Stimulated activated CD4-positive, alpha-beta T cell treated with anti-CD3 and anti-CD28 coated beads, TNF-alpha, amount 100 ng/mL, for 48 hours (primary cell): Measurements from ENCODE around the gene TGFBR1.
"Not testable (repeated sequence)": the region's sequence is repeated elsewhere in the genome, so short reads cannot be mapped to it uniquely, and the experiment has no call there.

Experiments used
- DNase-seq, 3 donors: peaks; one replicate each; pipeline ENCODE4 v3.0.0-alpha.2; 2020; ENCODE audit warnings: low read depth in 3 of 3

Gene TGFBR1

DNA sequence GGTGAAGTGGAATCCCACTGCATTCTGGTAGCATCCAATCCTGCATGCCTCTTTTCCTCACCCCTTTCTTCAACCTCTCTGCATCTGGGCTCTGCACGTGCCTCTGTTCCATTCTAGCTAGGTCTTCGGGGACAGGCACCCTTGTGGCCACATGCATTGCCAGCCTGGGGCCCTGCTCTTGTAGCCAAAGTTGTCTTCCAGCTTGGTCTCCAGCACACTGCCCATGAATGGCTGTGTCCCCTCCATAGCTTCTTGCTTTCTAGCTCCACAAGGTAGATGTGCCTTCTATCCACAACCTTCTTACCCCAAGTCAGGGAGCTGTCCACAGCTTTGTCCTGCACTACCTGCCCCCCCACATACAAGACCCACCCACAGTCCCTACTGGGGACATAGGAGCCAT, 84.3 kb downstream of the TGFBR1 start:
- no peak for DNase-seq

DNA sequence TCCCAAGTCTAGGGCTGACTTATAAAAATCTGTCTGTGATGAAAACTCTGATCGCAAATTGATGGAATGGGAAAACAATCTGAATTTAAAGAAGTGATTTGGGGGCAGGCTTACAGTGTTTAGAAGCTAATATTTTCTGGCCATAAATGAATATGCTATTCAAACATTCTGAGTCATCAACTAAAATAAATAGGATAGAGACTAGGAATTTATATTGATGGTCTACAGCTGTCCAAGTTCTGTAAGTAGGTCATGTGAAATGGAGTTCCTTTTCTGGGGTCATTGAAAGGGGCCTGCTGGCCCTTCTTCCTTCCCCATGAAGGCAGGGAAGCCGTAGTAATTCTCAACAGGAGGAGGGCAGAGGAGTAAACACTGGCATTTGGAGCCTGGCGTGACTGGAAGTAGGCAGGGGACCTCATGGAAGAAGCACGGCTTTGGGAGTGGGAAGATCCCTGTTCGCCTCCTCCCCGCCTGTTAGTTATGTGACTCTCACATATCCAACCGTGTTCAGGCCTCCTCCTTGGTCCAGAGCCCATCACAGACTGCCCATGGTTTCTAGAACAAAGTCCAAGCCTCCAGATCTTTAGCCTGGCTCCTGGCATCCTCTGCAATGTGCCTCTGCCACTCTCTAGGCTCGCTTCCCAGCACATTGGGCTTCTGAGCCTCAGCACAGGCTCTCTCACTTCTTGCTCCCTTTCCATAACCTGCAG, 85.1 kb downstream of the TGFBR1 start:
- DNase-seq: no peak

DNA sequence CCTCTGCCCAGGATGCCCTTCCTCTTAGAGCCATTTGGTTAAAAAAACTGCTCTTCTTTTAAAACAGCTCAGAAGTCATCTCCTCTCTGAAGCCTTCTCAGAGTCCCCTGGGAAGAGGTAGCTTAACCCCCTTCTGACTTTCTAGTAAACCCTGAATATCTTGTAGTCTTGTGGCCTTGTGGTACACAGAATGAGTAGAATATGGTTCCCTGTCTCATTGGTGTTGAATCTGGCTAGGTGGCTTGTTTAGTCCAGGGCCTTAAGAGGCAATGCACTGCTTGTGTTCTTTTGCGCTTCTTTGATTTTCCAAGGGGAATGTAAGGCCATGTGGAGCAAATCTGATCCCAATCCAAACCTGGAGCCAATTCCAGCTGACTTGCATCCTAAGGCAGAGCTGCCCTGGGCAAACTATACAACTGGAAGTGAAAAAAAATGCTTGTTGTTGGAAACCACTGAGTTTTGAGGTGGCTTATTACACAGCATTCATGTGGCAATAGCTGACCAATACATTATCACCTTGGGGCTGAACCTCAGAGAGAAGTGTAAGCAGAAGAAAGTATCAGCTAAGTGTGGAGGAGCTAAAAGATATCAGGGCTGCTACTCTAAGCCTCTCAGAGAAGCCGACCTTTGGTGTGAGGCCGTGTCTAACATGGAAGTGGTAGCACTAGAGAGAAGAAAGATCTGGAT, 85.8 kb downstream of the TGFBR1 start:
- no peak for DNase-seq

DNA sequence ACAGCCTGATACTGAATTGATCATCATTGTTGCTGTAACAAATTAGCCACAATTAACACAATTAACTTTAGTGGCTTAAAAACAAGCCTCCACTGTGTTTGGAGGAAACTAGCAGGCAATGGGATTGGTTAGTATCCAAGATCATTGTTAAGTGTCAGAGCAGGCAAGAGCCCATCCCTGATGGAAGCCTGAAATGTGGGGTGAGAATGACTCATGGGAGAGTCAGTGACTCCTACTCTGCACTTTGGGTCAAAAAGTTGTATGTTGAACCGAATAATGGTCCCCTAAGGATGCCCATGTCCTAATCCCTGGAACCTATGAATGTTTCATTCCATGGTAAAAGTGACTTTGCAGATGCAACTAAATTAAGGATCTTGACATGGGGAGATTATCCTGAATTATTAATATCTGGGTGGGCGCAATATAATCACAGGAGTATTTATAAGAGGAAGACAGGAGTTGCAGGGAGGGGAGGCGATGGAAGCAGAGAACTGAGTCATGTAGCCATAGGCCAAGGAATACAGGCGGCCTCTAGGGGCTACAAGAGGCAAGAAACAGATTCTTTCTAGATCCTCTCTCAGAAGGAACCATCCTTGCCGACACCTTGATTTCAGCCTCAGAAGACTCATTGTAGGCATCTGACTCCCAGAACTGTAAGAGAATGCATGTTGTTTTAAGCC, 88.0 kb downstream of the TGFBR1 start:
- no peak for DNase-seq

DNA sequence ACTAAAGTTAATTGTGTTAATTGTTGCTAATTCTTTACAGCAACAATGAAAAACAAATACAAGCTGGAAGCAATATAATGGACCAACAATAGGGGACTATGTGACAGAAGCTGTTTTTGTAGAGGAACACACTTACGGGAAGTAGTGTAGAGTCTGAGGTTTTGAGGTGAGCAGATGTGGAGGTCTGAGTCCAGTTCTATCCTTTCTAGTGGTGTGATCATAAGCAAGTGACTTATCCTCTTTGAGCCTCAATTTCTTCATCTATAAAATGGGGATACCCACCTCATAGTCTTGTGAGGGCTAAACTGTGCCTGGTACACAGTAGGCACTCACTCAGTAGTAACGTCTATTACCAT, 88.5 kb downstream of the TGFBR1 start:
- DNase-seq: no peak

DNA sequence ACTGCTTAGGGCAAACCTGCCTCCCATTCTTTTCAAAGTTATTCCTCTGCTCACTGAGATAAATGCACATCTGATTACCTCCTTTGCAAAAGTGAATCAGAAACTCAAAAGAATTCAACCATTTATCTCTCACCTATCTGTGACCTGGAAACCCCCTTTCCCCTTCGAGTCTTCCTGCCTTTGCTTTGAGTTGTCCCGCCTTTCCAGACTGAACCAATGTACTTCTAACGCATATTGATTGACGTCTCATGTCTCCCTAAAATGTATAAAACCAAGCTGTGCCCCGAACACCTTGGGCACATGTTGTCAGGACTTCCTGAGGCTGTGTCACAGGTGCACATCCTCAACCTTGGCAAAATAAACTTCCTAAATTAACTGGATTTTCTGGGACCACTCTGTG, 91.6 kb downstream of the TGFBR1 start:
- DNase-seq: not testable (repeated sequence)

DNA sequence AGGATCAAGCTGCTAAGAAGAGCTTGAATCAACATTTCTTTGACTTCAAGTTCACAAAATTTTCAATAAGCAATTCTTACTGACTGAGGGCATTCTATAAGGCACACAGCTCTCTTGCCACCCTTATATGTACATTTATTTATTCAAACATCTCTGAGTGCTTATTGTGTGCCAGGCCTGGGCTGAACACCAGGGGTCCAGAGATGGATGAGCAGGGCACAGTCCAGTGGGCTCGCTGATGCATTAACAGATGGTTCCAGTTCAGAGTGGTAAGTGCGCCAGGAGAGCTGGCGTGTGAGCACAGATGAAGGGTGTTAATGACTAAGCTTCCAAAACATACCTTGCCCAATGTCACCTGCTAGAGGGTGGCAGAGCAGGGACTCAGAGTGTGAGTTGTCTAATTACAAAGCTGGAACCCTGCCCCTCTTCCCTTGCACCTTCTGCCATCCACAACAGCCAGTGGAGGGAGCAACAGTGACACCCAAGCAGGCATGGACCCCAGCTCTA, 92.3 kb downstream of the TGFBR1 start:
- DNase-seq: no peak

DNA sequence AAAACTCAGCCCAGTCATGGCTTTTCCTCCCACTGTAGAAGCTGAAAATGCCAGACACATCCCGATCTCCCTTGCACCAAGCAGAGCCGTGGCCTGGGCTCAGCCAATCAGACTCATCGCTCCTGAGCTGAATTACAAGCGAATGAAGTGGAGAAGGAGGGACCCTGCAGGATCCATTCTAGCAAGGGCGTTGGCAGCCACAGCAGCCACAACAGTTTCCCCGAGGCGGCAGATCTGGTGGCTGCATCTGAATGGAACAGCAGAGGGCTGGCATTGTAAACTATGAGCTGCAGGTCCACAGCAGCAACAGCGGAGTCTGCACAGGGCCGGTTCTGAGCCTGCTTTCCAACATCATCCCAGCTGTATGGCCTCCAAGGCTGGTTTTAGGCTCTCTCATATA, 93.1 kb downstream of the TGFBR1 start:
- DNase-seq: no peak

DNA sequence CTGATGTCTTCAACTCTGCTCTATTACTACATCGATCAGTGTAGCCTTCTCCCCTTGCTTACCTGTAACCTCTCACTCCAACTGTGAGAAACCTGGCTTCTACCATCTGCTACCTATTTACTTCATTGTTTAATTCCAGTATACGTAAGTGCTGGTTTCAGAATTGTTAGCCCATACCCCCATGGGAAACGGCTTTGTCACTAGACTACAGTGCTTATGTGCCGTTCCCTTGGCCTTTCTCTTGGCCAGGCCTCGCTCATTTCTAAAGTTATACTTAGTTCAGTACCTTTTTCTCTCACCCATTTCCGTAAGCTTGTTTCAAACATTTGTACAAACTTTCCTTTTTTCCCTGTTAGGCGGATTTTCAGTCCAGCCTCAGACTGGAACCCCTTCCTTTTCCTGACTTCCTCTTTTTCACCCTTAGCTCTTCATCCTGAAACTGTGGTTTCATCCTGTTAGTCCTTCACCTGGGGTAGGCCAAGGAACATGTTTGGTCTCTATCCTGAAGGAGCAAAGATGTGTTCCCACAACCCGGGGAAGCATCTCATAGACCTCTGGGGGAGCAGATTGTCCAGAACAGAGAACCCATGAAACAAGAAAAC, 95.1 kb downstream of the TGFBR1 start:
- DNase-seq: no peak

DNA sequence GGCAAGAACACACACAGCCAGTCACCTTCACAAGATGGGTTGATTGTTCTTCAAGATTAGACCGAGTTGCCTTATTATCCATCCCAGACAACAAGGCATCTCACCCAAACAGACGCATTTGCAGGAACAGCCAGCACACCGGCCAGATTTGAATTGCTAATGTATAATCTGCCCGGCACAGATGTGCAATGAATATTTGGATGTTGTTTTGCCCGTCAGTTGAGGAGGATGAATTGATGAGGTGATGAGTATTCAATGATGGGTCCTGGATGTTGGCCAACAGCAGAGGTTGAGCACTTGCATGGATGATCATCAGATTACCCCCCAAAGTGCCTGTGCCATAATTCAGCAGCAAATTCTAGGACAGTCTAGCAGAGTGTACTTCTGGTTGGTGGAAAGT, 96.7 kb downstream of the TGFBR1 start:
- no peak for DNase-seq
